Activated naive CD4-positive, alpha-beta T cell treated with Interleukin-2 at 50 U/mL for 16 hours (primary cell): ENCODE measurements around the gene ZNF136.

ENCODE experiments used
- DNase-seq: peaks from one replicate; pipeline ENCODE4 v3.0.0-alpha.2; 2020

The ZNF136 gene

DNA sequence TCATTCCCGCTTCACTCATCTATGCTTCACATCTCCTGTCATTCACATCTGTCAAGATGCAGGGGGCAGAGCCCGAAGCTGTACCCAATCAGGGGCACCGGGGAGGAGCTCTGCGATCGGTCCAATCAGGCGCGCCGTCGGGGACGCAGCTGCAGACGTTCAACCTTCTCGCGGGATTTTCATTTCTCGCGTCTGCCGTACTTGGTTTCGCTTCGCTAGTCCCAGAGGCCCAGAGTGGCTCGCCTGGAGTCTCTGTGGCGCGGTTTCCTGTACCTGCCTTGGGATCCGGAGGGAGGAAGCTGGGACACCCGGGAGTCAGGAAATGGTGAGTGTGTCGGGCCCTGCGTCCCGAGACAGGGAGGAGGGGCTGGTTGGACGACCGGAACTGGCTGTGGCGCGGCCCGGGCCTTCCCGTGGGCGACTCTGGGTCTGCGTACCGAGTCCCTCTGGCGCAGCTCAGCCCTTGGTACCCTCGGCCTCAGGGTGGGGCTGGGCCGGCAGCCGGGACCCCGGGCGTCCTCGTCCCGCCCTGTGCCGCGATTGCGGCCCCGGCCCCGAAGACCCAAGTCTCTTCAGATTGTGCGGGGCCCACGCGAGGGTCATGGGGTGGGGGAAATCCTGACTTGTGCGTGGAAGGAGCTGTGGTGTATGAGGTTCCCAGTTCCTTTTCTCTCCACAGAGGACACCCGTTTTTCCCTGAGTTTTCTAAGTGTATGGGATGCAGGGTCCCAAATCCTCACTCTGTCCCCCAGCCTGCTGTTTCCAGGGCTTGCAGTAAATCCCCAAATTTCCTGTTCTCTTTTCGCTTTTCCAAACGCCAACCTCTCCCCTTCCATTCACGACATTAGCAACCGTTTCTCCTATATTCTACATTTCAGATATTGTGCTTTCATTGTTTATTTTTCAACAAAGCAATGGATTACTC is at the start of gene ZNF136:
ZNF136 (plus strand) TSS at position 215 of the 925 bp plus-strand sequence; CDS start at position 323, 108 bp downstream.
- peak; percentile 93 for DNase-seq

DNA sequence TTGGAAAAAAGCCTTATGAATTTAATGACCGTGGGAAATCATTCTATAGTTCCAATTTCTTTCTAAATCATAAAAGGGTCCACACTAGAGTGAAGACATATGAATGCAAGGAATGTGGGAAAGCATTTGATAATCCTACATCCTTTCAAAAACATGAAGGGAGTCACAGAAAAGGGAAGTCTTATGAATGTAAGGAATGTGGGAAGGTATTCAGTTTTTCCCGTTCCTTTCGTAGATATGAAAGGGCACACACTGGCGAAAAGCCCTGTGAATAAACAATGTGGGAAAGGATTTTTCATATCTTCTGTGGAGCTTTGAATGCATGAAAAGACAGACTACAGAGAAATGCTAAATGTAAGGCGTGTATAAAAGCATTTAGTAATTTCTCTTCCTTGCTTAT is 49.8 kb upstream of the ZNF136 start:
- DNase-seq, result no peak

DNA sequence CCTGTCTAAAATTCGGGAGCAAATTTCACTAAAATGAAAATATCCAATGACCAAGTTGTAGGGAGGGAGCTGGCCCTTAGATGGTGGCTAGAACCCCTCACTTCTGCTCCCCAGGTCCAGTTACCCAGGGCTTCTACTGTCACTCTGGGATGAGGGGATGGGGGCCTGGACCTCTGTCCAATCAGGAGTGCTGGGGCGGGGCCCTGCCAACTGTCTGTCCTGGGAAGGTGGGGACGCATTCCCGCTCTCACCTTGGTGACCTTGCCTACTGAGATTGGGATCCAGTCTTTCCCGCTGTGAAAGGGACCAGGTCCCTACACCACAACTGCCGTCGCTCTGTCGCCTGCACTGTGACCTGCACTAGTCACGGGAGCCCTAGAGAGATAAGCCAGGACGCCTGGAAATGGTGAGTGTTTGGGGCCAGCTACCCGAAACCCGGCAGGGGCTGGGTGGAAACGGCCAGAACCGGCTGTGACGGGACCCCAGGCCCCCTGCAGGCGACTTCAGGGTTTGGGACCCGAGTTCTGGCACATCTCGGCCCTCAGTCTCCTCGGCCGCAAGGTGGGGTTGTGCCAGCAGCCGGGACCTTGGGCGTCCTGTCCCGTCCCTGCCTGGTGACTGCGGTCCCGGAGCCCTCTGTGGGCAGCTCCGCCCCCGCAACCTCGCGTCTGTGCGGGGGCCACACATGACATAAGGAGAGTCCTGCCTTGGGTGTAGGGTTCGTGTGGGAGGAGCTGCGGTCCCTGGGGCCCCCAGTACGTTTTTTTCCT is 45.5 kb upstream of the ZNF136 start:
- DNase-seq, result no peak

DNA sequence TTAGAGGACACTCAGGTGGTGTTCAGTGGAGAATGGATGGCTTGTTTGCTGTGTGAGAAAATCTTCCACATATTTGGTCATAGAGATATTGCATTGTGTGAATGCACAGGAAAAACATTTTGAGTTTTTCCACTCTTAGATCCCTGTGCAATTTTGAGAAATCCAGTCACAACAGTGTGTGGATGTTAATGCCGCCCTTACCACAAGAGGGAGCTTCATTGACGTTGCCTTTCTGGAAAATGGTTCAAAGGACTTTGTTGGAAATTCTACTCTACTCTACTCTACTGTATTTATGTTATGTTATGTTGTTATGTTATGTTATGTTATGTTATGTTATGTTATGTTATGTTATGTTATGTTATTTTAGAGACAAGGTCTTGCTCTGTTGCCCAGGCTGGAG is 36.2 kb upstream of the ZNF136 start:
- peak; percentile 7 for DNase-seq

DNA sequence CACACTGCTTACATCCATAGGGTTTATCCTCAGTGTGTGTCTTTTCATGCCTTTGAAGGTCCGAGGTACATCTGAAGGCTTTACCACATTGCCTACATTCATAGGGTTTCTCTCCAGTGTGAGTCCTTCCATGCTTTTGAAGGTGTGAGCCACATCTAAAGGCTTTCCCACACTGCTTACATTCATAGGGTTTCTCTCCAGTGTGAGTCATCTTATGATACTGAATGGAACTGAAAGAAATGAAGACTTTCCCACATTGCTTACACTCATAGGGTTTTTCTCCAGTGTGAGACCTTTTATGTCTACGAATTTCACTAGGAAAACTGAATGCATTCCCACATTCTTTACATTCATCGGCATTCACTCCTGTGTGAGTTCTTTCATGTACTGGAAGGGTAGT is 29.8 kb upstream of the ZNF136 start:
- DNase-seq, result no peak

DNA sequence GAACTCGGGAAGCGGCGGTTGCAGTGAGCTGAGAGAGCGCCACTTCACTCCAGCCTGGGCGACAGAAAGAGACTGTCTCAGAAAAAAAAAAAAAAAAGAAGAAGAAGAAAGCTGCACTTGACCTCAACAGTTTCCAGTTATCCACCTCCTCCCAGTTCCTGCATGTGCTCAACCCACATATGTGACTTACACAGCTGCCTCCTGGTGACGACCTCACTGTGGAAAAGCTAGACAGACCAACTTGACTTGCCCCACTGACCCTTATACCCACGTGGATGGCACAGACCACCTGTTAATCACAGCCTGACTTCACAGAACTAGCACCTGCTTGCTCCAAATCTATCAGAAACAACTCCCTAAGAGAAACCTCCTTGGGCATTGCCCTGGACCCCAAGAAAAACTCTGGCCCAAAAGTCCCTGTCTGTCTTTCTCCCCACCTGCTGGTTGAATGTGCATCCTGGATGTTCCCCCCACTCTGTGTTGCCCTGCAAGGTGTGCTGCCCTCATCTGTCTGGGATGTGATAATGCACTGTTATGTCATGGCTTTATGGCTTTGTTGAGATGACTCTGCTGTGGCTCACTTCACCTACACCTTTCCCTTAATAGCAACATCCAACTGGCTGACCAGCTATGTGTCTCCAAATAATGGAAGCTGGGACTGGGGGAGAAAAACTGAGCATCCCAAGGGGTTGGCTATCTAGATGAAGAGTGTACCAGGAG is 25.5 kb upstream of the ZNF136 start:
- DNase-seq, result peak; percentile 29

DNA sequence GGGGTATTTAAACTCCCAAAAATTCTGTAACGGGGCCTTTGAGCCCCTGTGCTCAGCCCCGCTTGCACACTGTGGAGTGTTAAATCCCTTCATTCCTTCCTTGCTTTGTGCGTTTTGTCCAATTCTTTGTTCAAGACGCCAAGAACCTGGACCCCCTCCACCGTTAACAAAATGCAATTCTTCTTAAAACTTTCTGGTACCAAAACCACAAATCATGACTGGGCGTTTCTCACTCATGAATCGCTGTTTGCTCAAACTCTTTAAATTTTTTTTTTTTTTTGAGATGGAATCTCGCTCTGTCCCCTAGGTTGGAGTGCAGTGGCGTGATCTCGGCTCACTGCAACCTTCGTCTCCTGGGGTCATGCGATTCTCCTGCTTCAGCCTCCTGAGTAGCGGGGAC is 23.6 kb upstream of the ZNF136 start:
- DNase-seq, result no peak

DNA sequence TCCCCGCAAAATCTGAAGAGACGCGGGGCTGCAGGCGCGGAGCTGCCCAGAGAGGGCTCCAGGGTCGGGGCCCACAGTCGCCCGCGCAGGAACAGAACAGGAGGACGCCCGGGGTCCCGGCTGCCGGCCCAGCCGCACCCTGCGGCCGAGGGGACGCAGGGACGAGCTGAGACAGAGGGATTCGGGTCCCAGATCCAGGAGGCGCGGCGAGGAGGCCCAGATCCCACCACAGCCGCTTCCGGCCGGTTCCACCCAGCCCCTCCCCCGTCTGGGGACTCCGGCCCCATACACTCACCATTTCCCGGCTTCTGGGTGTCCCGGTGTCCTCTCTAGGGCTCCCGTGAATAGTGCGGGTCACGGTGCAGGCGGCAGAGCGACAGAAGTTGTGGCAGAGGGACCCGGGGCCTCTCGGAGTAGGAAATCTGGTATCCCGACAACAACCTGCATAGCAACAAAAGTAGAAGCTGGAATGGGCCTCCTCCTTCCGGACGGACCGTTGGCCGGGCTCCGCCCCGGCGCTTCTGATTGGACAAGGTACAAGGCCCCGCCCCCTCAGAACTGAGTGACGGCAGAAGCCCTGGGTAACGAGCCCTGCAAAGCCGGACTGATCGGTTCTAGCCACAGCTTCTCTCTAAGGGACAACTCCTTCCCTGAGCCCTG is 22.9 kb upstream of the ZNF136 start, which contains the start of gene ZNF20:
ZNF20 (minus strand) TSS at position 466 of the 660 bp plus-strand sequence; CDS start at position 298, 168 bp downstream.
- peak; percentile 92 for DNase-seq

DNA sequence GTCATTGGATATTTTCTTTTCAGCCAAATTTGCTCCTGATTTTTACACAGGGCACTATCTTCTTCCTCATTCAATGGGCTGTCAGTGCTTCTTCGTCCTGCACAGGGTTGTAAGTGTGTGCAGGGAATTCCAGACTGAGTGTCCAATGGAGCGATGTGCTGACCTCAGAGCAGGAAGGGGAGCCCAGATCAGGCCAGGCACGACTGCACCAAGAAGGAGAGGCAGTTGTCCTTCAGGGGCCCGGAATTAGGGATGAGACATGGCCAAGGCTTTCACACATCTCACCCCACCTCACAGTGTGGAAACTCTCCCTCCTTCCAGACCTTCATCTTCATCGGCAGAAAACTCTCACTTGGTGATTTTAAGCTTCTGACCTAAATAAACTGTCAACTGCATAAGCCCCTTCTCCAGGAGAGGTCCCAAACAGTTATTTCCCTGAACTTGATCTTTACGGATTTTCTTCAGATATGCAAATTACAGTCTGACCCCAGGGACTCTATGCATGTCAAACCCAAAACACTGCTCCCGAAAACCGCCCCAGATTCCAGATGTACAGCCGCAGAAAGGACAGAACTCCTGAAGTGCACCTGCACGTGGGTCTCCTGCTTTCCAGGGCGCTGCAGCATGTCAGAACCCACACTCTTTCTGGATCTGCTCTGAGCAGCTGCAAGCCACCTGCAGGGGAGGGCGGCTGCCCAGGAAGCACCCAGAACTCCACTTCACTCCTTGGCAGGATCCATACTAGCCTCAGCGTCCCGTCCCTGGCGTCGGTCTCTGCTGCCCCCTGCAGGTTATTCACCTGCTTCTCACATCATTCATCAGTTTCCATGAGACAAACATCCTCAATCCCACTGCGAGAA is 22.1 kb upstream of the ZNF136 start:
- peak; percentile 87 for DNase-seq

DNA sequence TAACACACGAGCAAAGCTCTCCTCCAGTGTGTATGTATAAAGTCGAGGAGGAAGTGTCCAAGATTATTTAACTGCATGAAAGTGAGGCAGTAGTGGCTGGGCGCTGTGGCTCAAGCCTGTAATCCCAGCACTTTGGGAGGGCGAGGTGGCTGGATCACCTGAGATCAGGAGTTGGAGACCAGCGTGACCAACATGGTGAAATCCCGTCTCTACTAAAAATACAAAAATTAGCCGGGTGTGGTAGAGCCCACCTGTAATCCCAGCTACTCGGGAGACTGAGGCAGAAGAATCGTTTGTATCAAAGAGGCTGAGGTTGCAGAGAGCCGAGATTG is 21.5 kb upstream of the ZNF136 start:
- DNase-seq, result no peak

DNA sequence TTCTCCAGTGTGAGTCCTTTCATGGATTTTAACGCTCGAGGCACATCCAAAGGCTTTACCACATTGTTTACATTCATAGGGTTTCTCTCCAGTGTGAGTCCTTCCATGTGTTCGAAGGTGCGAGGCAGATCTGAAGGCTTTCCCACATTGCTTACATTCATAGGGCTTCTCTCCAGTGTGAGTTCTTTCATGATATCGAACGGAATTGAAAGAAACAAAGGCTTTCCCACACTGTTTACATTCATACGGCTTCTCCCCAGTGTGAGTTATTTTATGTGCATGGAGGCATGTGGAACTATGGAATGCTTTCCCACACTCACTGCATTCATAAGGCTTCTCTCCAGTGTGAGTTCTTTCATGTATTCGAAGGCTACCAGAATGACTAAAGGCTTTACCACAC is 17.5 kb upstream of the ZNF136 start:
- DNase-seq, result no peak

DNA sequence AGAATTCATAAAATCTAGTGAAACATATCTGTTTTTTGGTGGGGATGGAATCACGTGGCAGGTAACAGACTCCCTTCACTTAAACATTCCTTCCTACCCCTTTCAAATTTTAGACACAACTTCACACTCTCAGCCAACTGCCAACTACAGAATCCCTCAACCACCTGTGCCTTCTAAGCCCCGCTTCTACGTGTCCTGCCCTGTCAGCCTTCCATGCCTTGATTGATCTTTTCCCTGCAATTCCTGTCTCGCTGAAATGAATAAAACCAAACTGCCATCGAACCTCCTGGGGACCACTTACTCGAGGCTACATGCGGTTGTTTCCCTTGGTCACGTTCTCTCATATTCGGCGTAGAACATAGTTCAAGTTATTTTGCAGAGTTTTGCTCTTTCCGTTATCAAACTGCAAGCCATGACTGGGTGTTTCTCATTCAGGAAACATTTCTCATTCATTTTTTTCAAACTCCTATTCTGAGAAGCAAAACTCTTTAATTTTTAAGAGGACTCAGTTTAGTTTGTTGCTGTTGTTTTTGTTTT is 7.5 kb upstream of the ZNF136 start:
- no peak for DNase-seq

DNA sequence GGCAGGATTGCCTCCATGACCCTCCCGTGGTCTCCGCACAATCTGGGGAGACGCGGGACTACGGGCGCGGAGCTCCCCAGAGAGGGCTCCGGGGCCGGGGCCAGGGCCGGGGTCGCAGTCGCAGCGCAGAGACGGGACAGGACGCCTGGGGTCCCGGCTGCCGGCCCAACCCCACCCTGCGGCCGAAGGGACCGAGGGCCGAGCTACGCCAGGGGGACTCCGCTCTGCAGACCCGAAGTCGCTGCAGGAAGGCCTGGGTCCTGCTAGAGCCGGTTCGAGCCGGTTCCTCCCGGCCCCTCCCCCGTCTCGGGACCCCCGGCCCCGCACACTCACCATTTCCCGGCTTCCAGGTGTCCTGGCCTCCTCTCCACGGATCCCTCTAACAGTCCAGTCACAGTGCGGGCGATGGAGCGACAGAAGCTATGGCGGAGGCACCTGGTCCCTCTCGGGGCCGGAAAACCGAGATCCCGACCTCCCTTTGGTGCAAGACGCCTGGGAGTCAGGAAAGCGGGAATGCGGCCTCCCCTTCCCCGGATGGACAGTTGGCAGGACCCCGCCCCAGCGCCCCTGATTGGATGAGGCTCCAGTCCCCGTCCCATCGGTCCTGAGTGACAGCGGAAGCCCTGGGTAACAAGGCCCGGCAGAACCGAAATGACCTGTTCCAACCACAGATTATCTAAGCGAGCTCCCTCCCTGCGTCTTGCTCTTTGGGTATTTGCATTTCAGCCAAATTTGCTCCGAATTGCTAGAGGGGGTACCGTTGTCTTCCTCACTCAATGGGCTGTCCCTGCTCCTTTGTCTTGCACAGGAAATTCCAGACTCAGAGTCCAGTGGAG is 6.5 kb upstream of the ZNF136 start, which contains the start of gene ZNF625:
ZNF625 (minus strand) TSS at position 512 of the 836 bp plus-strand sequence; CDS start at position 336, 176 bp downstream.
- DNase-seq, result peak; percentile 29

DNA sequence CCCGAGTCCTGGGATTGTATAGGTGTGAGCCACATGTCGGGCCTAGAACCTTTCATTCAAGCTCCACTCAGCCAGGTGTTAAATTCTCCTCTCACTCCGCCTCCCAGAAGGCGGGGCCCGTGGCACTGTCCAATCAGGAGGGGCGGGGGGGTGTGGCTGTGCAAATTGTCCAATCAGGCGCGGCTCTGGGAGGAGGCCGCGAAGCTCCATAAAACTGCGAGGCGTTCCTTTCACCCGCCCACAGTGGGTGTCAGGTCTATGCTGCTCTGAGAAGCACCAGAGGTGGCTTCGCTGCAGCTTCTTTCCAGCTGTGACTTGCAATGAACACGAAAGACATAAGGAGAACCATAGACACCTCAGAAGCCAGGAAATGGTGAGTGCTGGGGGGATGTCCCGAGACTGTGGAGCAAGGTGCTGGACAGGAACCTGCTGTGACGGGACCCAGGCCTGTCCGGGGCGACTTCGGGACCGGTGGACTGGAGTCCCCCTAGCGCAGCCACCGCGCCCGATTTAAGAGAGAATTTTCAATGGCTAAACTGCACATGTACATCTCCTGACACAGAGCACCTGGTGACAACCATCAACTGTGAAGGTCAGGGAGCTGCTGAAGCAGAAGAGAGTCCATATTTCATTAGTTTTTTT is 3.0 kb upstream of the ZNF136 start:
- DNase-seq, result no peak

DNA sequence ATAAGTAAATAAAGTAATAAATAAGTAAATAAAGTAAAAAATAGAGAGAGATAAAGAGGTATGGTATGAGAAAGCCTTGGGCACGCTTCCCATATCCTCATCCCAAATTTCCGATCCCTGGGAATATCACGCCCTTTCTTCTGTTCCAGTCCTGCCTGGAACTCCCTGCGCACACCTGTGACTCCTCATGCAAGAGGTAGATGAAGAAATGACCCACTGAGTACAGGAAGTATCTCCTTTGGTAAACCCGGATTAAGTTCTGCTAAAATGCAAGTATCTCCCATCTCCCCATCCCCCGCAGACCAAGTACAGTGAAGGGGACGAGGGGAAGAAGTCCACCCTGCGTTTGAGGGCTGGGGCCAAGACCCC is 399 bp upstream of the ZNF136 start:
- DNase-seq, result no peak

DNA sequence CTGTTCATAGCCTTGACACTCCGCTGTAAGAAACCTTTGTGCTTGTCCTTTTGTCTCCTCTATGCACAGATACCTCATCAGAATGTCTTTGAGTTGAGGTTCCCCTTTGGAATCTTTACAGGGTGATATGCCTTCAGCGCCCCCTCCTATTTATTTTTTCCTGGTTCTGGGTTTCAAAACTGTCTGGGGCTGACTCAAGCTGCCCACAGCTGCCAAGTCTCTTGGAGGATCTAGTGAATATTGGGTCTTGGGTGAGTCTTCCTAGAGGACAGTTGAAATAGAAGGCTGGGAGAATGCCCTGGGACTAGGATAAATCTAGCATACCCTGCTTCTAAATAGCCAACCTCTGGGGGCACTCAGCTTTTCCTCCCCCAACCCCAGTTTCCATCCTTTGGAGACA is 930 bp downstream of the ZNF136 start:
- no peak for DNase-seq

DNA sequence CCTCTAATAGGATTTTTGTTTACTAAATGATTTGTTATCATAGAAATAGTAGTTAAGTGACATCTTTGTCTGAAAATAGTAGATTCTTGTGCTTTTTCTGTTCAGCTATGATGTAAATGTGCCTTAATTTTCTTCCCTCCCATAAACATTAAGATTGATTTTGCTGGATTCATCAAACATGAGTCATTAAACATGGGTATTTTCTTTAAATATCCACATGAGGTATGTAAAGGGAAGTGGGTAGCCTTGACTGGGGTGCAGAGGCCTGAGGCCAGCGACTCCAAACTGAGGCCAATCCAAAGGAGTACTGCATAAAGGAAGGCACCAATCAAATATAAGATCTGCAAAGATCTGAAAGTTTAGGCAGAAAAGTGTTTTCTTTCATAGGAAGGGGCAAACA is 3.7 kb downstream of the ZNF136 start:
- DNase-seq, result no peak

DNA sequence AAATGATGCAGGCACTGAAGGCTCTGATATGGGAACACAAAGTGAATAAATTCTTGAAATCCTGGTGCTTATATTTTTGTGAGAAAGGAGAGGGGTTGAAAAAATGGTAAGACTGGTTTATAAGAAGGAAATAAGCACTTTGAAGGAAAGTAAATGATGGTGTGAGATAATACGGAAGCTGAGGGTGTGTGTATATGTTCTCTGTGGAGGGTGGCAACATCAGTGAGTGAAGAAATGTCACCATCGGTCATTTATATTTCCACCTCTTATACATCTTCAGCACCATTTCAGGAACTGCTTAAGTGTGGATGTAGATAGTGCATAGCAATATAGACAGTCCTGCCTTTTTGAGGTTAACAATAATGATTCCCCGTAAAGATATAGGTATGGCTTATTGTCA is 17.5 kb downstream of the ZNF136 start:
- no peak for DNase-seq

DNA sequence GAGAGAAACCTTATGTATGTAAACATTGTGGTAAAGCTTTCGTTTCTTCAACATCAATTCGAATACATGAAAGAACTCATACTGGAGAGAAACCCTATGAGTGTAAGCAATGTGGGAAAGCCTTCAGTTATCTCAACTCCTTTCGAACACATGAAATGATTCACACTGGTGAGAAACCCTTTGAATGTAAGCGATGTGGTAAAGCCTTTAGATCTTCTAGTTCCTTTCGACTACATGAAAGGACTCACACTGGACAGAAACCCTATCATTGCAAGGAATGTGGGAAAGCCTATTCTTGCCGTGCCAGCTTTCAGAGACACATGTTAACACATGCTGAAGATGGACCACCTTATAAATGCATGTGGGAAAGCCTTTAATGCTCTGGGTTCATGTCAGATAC is 24.7 kb downstream of the ZNF136 start:
- DNase-seq, result no peak
